Prostate gland (tissue), 2 donors: ENCODE measurements around the gene GAB2.

Experiments used
- POLR2A ChIP-seq: fragments of 450-650 bp; IDR thresholded peaks from one replicate; pipeline ENCODE4 v1.6.1; 2016; ENCODE audit warnings: antibody characterized with exemption, mild to moderate bottlenecking
- POLR2AphosphoS5 ChIP-seq: sonication (generic); formaldehyde crosslinking; IDR thresholded peaks from one replicate; pipeline ENCODE4 v1.6.1; 2017; ENCODE audit warnings: antibody characterized with exemption
- TF ChIP-seq, protein P1 (sequence below), 4 experiments: fragments of 200-600 bp in 2 of 4; fragments of 450-650 bp in 2 of 4; sonication (generic) in 2 of 4; IDR thresholded peaks; 1 replicate in 3 of 4; 2 replicates in 1 of 4; pipeline ENCODE4 v1.5.1; 2016 to 2019; ENCODE audit warnings: antibody characterized with exemption in 4 of 4, mild to moderate bottlenecking in 2 of 4, moderate library complexity in 2 of 4

DNA sequence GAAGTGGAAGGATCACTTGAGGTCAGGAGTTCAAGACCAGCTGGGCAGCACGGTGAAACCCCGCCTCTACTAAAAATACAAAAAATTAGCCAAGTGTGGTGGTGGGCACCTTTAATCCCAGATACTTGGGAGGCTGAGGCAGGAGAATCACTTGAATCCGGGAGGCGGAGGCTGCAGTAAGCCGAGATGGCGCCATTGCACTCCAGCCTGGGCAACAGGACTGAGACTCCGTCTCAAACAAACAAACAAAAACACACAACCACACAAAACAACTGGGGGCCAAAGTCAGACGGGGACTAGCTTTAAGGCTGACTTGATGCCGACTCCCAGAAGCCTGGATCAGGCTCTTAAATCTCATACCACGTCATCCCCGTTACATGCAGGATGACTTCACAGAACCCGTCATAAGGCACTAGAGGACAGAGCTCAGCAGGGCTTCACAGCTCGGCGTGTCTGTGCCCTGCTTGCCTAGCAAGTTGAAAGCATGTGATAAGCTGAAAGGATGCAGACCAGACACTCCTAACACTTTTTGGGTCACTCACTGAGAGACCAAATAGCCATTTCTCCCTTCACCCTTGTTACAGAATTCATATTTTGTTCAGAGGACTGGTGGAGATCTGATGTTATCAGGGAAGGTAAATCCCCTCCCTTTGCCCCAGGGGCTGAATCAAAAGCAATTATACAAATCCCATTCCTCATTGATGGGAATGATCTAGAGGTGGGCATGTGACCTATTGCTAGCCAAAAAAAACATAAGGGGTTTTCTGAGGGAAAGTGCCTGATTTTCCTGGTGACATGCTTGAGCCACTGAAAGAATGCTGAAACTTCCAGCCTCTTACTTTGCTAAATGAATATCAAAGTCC, 65.4 kb downstream of the GAB2 start:
- TF ChIP-seq, protein P1, sequence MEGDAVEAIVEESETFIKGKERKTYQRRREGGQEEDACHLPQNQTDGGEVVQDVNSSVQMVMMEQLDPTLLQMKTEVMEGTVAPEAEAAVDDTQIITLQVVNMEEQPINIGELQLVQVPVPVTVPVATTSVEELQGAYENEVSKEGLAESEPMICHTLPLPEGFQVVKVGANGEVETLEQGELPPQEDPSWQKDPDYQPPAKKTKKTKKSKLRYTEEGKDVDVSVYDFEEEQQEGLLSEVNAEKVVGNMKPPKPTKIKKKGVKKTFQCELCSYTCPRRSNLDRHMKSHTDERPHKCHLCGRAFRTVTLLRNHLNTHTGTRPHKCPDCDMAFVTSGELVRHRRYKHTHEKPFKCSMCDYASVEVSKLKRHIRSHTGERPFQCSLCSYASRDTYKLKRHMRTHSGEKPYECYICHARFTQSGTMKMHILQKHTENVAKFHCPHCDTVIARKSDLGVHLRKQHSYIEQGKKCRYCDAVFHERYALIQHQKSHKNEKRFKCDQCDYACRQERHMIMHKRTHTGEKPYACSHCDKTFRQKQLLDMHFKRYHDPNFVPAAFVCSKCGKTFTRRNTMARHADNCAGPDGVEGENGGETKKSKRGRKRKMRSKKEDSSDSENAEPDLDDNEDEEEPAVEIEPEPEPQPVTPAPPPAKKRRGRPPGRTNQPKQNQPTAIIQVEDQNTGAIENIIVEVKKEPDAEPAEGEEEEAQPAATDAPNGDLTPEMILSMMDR (IDR thresholded peaks at IDR 0.05): no peak
- no peak for TF ChIP-seq POLR2AphosphoS5
- TF ChIP-seq POLR2A: no peak
